ENCODE results near the gene AHNAK.
"Not testable (repeated sequence)": the region's sequence is repeated elsewhere in the genome, so short reads cannot be mapped to it uniquely, and the experiment has no call there.

AHNAK gene

GRCh38 chr11:62532096-62532495 is 14.5 kb downstream of the AHNAK start:
- no peak for DNase-seq (ENCODE audit: low spot score)

GRCh38 chr11:62516736-62517371 is 29.8 kb downstream of the AHNAK start:
- DNase-seq (ENCODE audit: low spot score), result no peak

GRCh38 chr11:62514151-62514550 is 32.5 kb downstream of the AHNAK start:
- no peak for DNase-seq (ENCODE audit: low spot score)

GRCh38 chr11:62513626-62514025 is 33.0 kb downstream of the AHNAK start:
- no peak for DNase-seq (ENCODE audit: low spot score)

GRCh38 chr11:62512961-62513360 is 33.6 kb downstream of the AHNAK start:
- DNase-seq (ENCODE audit: low spot score), result no peak

- peak; percentile 81 for DNase-seq (ENCODE audit: low spot score)
These were observed 38.1 kb downstream of the AHNAK start for GRCh38 chr11:62508336-62509058.

- no peak for DNase-seq (ENCODE audit: low spot score)
These were observed 39.5 kb downstream of the AHNAK start for GRCh38 chr11:62507125-62507422.

- DNase-seq (ENCODE audit: low spot score), result no peak
These were observed 40.0 kb downstream of the AHNAK start for GRCh38 chr11:62506413-62507124.

- no peak for DNase-seq (ENCODE audit: low spot score)
These were observed 41.0 kb downstream of the AHNAK start for GRCh38 chr11:62505440-62506091.

GRCh38 chr11:62505059-62505439 is 41.6 kb downstream of the AHNAK start:
- no peak for DNase-seq (ENCODE audit: low spot score)

GRCh38 chr11:62504158-62504973 is 42.2 kb downstream of the AHNAK start:
- DNase-seq (ENCODE audit: low spot score), result no peak

- DNase-seq (ENCODE audit: low spot score), result no peak
These were observed 44.4 kb downstream of the AHNAK start for GRCh38 chr11:62502030-62502730.

GRCh38 chr11:62501432-62501891 is 45.1 kb downstream of the AHNAK start:
- DNase-seq (ENCODE audit: low spot score), result peak; percentile 93

GRCh38 chr11:62500650-62501030 is 46.0 kb downstream of the AHNAK start:
- DNase-seq (ENCODE audit: low spot score), result no peak

- no peak for DNase-seq (ENCODE audit: low spot score)
These were observed 46.5 kb downstream of the AHNAK start for GRCh38 chr11:62499944-62500649.

- DNase-seq (ENCODE audit: low spot score), result not testable (repeated sequence)
These were observed 47.2 kb downstream of the AHNAK start for GRCh38 chr11:62499311-62499943.

- no peak for DNase-seq (ENCODE audit: low spot score)
These were observed 47.9 kb downstream of the AHNAK start for GRCh38 chr11:62498492-62499286.

GRCh38 chr11:62498031-62498430 is 48.6 kb downstream of the AHNAK start:
- no peak for DNase-seq (ENCODE audit: low spot score)

GRCh38 chr11:62497132-62497801 is 49.3 kb downstream of the AHNAK start:
- peak; percentile 47 for DNase-seq (ENCODE audit: low spot score)
